Stimulated activated naive CD4-positive, alpha-beta T cell (primary cell): ENCODE measurements around the gene OVOL3.
"Not testable (repeated sequence)": the region's sequence is repeated elsewhere in the genome, so short reads cannot be mapped to it uniquely, and the experiment has no call there.

Experiments
- DNase-seq, 6 experiments: peaks; one replicate each; lab custom pipeline; 2025; lab: John Stamatoyannopoulos, UW

OVOL3 gene

DNA sequence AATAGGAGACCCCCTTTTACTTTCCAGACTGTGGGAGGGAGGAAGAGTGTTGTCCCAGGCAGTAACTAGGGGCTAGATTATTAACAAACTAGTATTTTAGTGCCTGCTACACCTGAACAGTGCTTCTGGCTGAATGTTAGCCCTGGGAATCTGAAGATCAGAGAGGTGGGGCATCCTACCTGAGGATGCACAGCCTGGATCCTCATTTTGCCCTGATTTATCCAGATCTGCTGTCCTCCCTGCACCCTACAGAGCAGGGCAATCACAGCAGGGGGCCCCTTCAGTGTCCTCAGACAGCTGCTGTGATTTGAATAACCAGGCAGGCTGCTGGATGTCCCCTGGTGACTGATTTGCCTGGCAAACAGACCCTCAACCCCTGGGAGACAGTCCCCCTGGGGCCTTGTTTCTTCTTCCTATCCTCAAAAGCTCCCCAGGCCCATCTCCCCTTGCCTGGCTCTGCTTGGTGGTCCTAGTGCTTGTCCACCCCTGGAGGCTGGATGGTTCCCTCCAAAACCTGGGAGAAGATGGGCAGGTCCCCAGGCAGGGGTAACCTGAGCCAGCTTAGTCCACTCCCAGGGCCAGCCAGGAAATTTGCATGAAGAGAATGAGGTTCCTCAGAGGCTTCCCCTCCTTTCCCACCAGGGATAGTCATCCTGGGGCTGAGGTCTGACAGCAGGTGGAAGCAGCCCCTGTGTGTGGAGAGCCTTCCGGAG is at the start of gene OVOL3:
Gene OVOL3, plus strand, starts transcription at position 657 of the 713 bp plus-strand sequence. CDS start 60 bp downstream, outside the sequence.
- DNase-seq: no peak

DNA sequence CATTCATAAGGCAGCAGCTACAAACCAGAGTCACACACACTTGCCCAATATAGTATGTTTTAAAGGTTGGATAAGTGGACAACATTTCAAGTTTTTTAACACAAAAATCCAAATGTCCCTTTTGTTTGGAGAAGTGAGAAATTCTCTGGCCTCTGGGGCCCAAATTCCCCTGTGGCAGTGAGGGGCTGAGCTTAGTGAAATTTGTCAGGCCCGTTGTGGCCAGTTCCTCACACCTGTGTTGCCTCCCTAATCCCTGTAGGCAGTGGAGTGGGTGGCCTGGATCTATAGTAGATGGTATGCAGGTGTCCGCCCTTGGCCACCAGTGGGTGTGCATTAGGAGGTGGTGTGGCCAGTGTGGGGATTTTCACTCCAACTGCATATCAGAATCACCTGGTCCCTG is 49.6 kb upstream of the OVOL3 start:
- no peak for DNase-seq

DNA sequence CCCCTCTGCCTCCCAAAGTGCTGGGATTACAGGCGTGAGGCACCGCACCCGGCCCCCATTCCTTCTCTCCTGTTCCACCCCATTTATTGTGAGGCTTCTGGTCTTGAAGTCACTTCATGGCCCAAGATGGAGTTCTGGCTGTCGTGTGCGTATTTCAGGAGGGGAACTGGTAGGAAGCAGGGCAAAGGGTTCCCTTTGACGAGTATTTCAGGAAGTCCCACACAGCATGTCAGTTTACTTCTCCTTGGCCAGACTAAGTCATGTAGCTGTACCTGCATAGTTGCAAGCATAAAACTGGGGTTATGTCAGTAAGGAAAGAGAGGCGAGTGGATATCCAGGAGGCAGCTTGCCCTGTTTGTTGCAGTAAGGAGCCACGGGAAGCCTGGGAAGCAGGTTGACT is 46.1 kb upstream of the OVOL3 start:
- DNase-seq: no peak

DNA sequence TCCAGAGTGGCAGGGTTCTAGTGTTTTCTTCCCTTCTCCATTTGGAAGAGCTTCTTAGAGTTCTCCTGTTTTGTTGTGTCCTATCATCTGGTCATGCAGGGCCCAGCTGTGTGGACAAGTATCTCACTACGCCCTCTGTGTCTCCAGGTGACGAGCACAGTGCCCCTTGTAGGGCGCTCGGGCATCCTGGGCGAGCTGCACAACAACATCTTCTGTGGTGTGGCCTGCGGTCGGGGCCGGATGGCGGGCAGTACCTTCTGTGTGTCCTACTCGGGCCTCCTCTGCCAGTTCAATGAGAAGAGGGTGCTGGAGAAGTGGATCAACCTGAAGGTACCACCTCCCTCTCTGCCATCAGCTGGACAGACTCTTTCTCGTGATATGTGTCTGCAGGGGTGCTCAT is 43.3 kb upstream of the OVOL3 start:
- DNase-seq: no peak

DNA sequence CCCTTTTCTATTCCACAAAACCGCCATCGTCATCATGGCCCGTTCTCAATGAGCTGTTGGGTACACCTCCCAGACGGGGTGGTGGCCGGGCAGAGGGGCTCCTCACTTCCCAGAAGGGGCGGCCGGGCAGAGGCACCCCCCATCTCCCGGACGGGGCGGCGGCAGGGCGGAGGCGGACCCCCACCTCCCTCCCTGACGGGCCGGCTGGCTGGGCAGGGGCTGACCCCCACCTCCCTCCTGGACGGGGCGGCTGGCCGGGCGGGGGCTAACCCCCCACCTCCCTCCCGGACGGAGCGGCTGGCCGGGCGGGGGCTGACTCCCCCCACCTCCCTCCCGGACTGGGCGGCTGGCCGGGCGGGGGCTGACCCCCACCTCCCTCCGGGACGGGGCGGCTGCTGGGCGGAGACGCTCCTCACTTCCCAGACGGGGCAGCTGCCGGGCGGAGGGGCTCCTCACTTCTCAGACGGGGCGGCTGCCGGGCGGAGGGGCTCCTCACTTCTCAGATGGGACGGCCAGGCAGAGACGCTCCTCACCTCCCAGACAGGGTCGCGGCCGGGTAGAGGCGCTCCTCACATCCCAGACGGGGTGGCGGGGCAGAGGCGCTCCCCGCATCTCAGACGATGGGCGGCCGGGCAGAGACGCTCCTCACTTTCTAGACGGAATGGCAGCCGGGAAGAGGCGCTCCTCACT is 42.0 kb upstream of the OVOL3 start:
- not testable (repeated sequence) for DNase-seq

DNA sequence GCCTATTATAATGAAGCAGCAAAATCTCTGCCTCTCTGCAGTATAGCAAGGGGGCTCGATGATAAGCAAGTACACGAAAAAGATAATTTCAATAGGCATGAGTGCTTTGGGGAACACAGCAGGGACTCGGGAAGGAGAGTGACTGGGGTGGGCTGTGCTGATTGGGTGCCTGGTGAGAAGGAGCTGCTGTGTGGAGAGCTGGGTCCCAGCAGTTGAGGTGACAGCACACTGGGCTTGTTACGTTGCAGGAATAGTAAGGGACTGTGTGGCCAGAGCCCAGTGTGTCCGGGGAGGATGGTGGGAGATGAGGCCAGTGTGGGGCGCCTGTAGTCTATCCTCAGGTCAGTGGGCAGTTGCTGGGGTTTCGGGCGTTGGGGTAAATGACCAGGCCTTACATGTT is 38.9 kb upstream of the OVOL3 start:
- DNase-seq: no peak

DNA sequence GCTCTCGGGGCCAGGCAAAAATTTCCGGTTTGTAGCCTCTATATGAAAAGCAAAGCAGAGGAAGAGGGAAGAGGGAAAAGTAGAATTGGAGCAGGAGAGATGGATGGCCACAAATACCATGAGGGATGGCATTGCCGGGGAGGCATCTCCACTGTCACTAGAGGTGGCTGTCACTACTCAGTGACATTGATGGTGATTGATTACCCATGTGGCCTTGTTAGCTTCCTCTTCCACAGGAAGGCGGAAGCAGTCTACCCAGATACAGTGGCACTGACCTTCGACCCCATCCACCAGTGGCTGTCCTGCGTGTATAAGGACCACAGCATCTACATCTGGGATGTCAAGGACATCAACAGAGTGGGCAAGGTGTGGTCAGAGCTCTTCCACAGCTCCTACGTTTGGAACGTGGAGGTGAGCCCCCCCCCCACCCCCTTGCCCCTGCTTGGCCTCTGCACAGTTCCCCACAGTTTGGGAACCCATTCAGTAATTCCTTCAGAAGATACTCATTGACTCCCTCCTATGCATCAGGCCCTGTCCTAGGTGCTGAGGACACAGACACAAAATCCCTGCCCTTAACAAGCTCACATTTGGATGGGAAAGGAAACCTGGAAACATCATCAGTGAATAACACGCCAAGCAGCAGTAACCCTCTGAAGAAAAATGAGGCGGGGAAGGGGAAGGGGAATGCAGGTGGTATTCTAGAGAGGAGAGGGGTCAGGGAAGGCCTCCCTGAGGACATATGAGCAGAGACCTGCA is 37.6 kb upstream of the OVOL3 start:
- DNase-seq: no peak

DNA sequence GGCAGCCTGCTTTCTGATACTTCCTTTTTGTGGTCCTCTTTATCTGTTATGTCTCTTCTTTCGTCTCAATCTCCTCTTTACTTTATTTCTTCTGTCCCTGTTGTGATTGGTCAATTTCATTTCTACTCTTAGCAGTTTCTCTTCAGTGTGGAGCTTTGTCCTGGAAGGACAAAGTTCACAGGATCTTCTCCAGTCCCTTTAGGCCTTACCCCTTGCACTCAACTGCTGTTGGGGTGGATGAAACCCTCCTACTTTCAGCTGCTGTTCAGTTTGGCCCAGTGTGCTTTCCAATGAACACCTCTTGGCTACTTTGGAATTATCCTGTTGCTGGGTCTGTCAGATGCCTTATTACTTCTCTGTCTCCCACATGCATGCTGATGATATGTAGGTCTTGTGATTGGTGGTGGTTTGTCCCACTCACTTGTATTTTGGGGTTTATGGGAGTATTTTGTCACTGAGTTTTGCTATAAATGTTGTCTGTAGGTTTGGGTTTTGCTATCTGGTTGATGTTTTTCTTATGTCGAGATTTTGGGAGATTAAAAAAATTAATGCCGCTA is 31.5 kb upstream of the OVOL3 start:
- no peak for DNase-seq

DNA sequence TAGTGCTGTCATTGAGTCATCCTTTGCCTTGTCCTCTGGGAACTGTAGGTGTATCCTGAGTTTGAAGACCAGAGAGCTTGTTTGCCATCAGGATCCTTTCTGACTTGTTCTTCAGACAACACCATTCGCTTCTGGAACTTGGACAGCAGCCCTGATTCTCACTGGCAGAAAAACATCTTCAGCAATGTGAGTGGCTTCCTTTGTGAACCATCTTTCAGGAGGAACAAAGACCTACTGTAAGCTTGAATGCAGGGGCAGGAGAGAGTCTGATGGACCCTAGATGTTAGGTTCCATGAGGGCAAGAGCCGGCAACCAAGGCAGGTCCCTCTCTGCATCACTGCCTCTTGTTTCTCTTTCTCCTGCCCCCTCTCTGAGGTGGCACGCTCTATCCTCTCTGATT is 29.6 kb upstream of the OVOL3 start:
- DNase-seq: no peak

DNA sequence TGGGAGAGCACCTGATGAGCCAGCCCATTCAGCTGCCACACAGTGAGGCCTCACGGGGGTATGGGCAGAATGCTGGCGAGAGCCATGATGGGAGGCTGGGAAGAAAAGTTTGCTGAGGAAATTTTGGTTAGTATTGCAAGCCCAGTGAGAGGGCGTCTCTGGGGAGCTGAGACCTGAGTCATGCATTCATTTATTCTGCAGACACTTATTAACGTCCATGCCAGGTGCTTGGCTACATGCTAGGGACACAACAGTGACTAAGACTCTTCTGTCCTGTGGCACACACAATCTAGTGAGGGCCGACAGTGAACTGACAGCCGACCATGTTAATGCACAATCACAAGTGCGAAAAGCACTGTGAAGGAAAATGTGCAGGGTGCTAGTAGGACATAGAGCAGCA is 29.0 kb upstream of the OVOL3 start:
- DNase-seq: no peak

DNA sequence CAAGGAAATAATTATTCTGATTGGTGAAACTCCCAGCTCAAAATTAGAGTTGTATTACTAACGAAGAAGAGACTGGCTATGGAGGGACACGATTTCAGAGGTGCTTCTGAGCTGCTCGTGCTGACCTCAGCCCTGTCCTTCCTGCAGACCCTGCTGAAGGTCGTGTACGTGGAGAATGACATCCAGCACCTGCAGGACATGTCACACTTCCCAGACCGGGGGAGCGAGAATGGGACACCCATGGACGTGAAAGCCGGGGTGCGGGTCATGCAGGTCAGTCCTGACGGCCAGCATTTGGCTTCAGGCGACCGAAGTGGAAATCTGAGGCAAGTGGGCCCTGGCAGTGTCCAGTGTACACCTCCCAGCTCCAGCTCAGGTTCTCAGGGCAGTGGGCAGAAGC is 28.0 kb upstream of the OVOL3 start:
- DNase-seq: no peak

DNA sequence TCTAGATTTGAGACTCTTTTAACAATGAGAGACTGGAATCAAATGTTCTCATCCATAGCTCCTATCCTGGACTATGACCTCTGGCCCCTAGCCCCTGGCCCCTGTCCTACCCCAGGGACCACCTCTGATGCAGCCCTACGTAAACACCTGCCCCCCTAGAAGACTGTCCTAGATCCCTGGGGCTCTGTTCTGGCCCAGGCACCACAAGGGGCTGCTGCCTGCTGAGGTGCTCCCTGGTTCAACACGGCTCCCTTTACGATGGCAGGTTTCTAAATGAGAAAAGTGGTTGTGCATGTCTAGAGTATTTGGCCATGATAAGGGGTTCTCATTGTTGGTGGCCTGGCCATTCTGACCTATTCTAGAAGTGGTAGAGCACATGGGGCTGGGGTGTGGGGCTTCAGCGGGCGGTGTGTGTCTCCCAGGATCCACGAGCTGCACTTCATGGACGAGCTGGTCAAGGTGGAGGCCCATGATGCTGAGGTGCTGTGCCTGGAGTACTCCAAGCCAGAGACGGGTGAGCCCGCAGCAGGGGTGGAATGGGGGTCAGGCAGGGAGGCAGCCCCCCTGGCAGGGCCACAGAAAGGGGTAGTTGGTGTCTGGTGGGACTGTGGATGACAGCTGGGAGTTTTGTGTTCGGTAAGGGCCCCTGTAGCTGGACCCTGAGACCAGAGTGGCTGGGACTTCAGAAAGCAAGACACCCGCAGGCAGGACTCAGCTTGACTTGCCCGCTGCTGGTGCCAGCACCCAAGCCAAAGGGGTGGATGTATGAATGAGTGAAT is 26.5 kb upstream of the OVOL3 start:
- no peak for DNase-seq

DNA sequence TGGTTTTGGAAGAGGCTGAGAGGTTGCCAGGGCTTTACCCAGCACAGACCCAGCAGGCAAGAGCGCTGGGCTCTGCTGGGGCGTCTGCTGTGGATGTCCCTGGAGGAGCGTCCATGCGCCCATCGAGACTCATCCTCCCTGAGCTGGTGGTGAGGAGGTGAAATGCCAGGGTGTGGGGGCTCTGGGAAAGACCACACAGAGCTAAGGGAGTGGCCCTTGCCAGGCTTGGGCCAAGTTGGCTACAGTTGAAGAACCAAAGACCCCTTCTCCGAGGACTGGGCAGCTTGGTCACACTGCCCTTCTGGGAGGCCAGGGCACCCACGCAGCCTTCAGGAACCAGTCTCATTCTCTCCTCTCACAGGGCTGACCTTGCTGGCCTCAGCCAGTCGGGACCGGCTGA is 24.6 kb upstream of the OVOL3 start:
- no peak for DNase-seq

DNA sequence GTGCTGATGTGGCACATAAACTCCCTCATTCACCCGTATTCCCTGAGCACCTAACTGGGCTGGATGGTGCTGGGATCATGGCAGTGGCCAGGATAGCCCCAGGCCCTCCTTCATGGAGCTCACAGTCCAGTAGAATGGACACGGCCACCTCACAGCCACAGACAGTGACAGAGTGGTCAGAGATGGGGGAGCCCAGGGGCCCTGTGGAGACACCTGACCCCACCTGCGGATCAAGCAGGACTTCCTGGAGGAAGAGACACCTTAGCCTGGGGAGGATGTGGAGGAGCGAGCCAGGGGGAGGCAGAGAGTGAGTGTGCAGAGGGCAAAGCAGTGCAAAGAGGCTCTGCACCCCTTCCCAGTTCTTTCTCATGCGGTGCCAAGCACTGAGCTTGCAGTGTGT is 21.1 kb upstream of the OVOL3 start:
- no peak for DNase-seq

DNA sequence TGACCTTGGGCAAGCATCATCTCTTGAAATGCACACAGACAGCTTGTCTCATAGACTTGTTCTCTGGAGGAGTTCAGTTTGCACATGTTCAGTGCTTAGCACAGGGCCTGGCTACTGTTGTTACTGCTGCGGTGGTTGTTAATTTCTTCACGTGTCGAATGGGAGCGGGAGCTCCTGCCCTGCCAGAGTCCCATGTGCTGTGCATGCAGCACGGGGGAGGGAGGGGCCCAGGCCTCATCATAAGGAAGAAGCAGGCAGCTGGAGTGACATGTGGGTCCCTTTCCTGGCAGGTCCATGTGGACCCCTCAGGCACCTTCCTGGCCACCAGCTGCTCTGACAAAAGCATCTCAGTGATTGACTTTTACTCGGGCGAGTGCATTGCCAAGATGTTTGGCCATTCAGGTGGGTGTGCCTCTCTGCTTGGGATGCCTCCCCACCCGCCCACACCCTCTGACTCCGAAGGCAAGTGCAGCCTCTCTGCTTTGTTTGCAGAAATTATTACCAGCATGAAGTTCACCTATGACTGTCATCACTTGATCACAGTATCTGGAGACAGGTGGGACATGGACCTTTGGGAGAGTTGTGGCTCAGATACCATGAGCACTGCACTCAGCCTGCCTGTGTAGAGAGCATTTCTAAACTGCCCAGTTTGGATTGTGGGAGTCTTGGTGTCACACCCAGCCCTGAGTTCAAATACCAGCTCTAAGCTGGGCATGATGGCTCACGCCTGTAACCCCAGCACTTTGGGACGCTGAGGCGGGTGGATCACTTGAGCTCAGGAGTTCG is 19.8 kb upstream of the OVOL3 start:
- no peak for DNase-seq

DNA sequence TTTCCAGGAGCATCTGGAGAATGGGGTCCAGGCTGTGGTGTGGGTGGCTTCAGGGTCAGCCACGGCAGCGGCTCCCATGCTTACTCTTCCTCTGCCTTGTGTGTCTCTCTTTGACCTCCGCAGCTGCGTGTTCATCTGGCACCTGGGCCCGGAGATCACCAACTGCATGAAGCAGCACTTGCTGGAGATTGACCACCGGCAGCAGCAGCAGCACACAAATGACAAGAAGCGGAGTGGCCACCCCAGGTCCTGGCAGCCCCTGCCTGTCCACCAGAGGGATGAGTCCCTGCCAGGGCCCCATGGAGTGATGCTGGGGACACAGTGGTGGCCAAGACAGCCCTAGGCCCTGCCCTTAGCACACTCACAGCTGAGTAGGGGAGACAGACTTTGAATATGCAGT is 18.4 kb upstream of the OVOL3 start:
- DNase-seq: no peak

DNA sequence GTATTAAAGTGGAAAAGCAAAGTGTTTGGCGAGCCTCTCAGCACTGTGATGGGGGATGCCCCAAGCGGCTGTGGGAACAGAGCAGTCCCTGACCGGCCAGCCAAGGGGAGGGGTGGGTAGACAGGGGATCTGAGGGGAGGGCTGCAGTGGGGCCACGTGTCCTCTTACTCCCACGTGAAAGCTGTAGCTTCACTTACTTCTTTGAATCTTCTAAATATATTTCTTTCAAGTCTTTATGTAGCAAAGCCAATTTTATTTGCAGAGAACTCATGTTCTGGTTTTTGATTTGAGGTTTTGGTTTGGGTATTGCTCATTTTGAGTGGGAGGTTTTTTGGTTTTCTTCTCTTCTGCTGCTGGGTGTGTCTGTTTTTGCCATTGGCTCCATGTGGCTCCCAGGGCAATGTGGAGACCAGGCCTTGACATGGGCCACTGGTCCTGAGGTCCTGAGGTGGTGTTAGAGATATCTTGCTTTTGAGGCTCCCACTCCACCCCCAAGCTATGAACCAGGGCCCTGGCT is 17.7 kb upstream of the OVOL3 start:
- no peak for DNase-seq

DNA sequence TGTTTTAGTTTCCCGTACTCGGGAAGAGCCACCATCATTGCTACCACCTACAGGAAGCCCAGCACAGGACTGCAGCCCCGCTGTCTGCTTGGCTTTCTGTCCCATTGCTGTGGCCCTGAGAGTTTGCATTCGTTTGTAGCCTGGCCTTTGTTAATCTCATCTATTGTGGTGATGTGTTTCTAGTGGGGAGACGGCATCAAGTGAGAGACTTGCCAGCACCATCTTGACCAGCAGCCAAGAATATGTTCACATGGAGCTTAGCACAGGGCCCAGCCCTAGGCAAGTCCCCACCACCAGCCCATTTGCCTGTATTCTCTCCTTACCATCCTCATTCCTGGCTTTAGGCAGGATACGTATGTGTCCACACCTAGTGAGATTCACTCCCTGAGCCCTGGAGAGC is 17.3 kb upstream of the OVOL3 start:
- no peak for DNase-seq

DNA sequence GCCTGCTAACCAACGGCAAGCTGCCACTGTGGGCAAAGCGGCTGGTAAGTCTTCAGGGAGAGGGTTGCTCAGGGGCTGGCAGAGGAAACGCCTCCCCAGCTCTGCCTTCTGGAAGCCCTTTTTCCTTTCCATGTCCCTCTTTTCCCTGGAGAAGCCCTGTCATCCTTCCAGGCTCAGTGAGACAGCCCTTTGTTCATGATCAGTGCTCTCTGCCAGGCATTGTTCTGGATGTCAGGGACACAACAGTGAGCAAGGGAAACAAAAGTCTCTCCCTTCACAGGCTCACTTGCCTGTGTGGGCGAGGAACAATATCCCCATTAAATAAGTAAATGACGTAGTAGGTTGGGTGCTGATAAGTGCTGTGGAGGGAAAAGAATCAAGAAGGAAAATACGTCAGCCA is 13.9 kb upstream of the OVOL3 start:
- no peak for DNase-seq

DNA sequence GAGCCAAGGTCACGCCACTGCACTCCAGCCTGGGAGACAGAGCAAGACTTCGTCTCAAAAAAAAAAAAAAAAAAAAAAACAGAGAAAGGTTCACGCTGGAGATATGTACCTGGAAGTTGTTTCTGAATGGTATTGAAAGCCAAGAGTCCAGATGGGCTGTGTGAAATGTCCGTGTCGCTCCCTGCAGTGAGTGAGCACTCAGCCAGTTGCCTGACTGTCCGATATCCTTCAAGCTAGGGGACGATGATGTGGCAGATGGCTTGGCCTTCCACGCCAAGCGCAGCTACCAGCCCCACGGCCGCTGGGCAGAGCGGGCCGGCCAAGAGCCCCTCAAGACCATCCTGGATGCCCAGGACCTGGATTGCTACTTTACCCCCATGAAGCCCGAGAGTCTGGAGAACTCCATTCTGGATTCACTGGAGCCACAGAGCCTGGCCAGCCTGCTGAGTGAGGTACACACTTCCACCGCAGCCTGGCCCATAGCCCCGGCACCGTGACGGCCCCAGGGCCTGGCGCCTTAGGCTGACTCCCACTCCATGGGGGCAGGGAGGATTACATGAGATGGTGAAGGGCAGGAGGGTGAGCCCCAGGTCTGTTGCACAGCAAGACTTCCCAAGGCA is 11.7 kb upstream of the OVOL3 start:
- DNase-seq: no peak

DNA sequence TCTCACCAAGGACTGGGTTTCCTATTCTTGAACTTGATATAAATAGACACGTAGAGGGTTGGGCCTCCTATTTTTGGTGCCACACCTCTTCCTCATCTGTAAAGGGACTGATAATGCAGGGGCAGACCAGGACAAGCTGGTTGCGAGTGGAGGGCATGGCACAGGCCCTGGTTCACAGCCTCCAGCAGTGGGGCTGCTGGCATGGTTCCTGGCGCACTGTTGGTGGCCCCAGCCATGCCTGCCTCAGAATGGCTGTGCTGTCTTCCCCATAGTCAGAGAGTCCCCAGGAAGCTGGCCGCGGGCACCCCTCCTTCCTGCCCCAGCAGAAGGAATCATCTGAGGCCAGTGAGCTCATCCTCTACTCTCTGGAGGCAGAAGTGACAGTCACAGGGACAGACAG is 10.5 kb upstream of the OVOL3 start:
- DNase-seq: no peak
